PFSK-1 (cell line): Measurements from ENCODE around the gene TAMM41.

Experiments
- POLR2AphosphoS5 ChIP-seq: IDR thresholded peaks from 2 replicates; pipeline ENCODE4 v1.6.1; 2012; ENCODE audit warnings: low read depth, mild to moderate bottlenecking, control low read depth, low read length, moderate library complexity
- SIN3A ChIP-seq: IDR thresholded peaks from 2 replicates; pipeline ENCODE4 v1.6.1; 2012; ENCODE audit warnings: mild to moderate bottlenecking, low read length, moderate library complexity, borderline replicate concordance; ENCODE audit not compliant: insufficient read depth
- TAF1 ChIP-seq: IDR thresholded peaks from 2 replicates; pipeline ENCODE4 v1.6.1; 2012; ENCODE audit warnings: low read length, control low read depth, borderline replicate concordance; ENCODE audit not compliant: insufficient read depth
- TF ChIP-seq, protein P1 (sequence below), 2 experiments: IDR thresholded peaks; 2 replicates each; pipeline versions ENCODE4 v1.6.1 to v1.8.0; 2011 to 2012; ENCODE audit warnings: low read depth in 2 of 2, low read length in 2 of 2, control low read depth in 1 of 2, inconsistent platforms in 1 of 2, mild to moderate bottlenecking in 1 of 2, moderate library complexity in 1 of 2; ENCODE audit not compliant: insufficient read depth in 1 of 2

DNA sequence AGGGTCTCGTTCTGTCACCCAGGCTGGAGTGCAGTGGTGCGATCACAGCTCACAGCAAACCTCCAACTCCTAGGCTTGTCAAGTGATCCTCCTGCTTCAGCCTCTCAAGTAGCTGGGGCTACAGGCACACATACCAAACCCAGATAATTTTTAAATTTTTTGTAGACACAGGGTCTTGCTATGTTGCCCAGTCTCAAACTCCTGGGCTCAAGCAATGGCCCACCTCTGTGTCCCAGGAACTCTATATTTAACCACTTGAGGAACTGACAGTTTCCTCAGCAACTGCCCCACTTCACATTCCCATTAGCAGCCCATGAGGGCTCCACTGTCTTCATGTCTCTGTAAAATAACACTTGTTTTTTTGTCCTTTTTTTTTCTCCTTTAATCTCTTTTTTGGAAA, 68.4 kb downstream of the TAMM41 start:
- TF ChIP-seq SIN3A (no peak), POLR2AphosphoS5 (no peak), TAF1 (no peak)
- TF ChIP-seq, protein P1, sequence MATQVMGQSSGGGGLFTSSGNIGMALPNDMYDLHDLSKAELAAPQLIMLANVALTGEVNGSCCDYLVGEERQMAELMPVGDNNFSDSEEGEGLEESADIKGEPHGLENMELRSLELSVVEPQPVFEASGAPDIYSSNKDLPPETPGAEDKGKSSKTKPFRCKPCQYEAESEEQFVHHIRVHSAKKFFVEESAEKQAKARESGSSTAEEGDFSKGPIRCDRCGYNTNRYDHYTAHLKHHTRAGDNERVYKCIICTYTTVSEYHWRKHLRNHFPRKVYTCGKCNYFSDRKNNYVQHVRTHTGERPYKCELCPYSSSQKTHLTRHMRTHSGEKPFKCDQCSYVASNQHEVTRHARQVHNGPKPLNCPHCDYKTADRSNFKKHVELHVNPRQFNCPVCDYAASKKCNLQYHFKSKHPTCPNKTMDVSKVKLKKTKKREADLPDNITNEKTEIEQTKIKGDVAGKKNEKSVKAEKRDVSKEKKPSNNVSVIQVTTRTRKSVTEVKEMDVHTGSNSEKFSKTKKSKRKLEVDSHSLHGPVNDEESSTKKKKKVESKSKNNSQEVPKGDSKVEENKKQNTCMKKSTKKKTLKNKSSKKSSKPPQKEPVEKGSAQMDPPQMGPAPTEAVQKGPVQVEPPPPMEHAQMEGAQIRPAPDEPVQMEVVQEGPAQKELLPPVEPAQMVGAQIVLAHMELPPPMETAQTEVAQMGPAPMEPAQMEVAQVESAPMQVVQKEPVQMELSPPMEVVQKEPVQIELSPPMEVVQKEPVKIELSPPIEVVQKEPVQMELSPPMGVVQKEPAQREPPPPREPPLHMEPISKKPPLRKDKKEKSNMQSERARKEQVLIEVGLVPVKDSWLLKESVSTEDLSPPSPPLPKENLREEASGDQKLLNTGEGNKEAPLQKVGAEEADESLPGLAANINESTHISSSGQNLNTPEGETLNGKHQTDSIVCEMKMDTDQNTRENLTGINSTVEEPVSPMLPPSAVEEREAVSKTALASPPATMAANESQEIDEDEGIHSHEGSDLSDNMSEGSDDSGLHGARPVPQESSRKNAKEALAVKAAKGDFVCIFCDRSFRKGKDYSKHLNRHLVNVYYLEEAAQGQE (IDR thresholded peaks at IDR 0.05; ENCODE audit: insufficient read depth in 1 of 2, low read depth in 2 of 2, low read length in 2 of 2): no peak
